Hematopoietic multipotent progenitor cell treated with erythropoietin and hydrocortisone succinate and interleukin-3 and kit ligand, for 4 days (in vitro differentiated cells): Measurements from ENCODE around the gene CDH18.

Experiments
- DNase-seq: peaks from one replicate; pipeline ENCODE4 v3.0.0-alpha.2; 2015

CDH18 gene

DNA sequence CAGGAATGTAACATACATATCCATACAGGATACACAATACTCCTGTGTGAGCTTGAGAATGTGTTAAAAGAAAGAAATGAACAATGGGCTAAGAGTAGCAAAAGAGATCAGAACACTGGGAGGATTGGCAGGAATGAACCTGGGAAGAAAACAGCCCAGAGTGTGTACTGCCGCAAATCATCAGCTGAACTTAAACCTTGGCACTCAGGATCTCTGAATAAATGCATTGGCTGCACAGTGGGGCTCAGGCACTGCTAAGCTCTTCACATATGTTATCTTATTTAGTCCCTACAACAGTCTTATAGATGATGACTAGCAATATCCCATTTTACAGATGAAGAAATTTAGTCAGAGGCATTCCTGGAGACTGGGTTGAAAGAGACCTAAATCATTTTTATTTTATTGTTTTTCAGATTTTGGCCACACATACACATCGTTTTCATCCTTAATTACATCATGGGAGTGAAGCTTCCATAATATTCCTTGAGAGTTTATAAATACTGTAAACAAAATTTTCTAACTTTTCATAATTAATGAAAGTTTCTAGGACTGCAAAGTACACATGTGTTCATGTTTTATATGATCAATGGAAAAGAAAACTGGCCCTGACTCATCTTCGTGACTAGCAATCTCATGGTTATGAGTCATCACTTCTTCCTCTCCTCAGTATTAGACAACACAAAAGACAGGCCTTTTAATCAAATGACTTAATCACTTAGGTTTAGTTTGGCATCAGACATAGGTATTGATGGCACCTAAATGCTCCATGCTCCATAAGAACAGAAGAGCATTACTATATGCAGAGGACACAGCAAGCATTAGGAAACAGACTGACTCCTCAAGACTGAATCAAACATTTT, 59.2 kb downstream of the CDH18 start:
- no peak for DNase-seq

DNA sequence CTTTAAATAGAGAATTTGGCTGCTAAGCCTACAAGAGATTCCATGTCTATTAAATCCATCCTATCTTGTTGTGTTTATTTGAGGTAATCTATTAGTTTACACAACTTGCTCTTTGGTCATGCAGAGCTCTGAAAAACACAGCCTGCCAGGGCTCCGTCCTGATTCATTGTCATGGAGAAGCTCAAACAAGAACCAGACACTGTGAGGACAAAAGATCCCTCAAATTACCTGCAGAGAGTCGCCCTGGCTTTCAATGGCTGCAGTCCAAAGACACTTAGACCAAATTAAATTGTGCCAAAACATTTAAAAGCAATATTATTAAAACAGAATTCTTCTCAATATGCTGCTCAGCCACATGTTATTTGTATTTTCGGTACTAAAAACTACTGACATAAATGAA, 60.1 kb downstream of the CDH18 start:
- no peak for DNase-seq

DNA sequence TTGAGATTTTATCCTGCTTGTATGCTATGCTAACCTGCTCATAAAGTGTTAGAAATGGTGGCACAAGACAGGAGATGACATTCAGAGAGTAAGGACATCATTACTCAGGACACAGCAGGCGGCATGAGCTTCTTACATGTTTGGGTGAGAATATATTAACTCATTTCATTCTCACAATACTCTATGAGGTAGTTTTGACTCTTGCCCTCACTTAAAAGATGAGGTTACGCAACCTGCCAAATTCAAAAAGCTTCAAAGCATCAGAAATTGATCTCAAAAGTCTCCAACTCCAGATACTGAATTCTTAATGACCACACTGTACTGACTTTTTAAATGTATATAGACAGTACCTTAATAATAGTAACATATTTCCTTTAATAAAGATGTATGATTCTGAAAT, 60.8 kb downstream of the CDH18 start:
- no peak for DNase-seq

DNA sequence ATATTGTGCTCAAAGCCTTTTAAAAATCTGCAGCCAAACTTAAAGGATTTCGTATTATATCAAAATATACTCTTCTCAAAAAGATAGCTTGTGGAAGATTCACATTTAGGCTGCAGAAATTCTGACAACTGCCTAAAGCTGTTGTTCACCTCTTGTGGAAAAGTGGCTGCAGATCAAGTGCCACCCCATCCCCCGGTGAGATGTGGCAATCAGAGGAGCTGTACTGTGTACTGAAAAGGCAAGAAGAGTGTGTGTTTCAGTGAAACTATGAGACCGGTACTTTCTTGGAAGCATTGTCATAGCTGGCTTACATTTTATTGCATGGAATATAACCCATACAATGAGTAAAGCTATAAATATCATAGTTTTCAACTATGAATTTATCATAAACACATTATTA, 64.3 kb downstream of the CDH18 start:
- DNase-seq = no peak

DNA sequence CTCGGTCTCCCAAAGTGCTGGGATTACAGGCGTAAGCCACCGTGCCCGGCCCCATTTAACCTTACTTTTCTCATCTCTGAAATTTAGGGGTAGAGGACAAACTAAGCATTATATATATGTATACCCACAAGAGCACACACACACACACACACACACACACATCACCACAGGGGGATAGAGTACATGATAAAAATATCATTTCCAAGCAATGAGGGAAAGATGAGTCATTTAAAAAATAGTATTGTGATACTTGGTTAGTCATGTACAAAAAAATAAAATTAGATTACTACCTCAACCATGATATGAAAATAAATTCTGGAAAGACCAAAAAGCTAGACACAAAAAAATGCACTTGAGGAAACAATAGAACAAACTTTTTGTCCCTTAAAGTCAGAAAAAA, 67.2 kb downstream of the CDH18 start:
- no peak for DNase-seq

DNA sequence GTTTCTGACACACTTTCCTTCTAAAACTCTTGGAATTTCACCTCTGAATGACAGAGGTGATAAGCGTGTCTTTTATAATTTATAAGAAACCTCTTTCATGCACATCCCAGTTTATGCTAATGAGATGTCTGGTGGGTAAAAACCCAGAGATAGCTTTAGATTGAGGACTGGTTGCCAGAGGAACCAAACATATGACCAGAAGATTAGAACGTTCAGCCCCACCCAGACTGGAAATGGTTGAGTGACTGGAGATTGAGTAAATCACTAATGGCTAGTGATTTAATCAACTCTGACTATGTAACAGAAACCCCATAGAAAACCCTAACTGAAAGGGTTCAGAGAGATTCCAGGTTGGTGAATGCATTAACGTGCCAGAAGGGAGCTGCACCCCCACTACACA, 69.2 kb downstream of the CDH18 start:
- DNase-seq = no peak

DNA sequence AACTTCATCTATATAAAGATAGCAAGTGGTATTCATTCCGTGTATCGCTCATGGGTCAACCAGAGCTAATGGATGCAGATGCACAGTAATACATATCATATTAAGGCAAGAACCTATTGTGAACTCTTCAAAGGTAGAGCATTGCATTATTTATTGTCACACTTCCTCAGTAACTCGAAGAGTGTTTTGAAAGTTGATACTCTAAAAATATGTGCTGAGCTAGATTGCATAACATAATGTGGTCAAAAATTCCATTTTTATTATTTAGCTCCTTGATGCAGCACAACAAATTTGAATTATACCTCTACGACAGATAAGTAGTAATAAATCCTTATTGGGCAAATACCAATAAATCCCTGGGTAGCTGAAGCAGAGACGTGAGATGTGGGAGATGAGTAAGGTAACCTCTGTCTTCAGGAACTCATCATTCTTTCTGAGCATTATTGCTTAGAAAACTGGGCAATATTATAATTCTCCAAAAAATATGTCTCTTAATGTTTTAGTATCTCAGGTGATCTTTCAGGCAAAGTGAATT, 70.3 kb downstream of the CDH18 start:
- DNase-seq = no peak

DNA sequence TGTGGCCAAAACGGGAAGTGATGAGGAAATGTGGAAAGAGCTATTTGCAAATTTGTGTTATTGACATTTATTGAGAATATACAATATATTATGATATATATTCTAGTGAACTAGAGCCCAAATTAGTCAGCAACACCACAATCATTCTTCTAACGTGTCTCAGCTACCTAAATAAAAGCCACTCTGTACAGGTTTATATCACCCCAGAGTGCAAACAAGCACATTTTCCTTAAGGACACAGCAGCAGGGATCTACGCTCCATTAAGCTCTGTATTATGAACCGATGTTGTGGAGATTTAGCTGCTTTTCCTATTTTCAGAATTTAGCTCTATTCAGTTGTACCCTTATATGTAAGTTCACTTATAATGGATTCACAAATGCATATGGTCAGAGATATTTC, 77.9 kb downstream of the CDH18 start:
- no peak for DNase-seq

DNA sequence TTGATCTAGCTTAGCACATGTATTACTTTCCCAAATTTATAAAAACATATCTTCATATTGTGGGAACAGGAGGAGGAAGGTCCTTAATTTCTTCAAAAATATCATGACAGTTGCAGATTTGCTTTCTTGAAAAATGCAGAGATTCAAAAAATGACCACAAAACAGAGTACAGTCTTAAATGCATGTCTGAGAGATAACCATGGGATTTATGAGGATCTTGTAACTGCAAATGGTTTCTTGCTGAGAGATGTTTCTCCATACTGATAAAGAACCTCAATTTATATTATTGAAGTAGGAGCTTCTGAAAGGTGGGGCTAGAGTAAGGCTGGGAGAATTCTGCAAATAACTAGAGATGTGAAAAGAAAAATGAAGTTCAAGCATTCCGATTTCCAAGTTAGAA, 83.2 kb downstream of the CDH18 start:
- DNase-seq = no peak

DNA sequence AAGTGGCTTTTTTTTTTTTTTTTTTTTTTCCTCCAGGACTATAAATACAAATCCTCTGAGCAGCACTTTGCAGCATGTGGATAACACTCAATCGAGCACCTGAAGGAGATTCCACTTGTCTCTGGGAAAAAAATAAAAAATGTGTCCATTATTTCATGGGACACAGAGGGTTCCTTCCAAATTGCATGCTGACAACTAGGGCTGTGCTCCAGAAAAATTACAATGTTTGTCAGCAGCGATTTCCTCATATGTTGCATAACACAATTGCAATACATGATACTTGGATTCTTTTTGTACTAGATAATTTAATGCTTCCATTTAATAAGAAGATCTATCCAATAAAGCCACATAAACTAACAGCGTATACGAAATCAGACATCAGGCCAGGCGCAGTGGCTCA, 84.4 kb downstream of the CDH18 start:
- no peak for DNase-seq

DNA sequence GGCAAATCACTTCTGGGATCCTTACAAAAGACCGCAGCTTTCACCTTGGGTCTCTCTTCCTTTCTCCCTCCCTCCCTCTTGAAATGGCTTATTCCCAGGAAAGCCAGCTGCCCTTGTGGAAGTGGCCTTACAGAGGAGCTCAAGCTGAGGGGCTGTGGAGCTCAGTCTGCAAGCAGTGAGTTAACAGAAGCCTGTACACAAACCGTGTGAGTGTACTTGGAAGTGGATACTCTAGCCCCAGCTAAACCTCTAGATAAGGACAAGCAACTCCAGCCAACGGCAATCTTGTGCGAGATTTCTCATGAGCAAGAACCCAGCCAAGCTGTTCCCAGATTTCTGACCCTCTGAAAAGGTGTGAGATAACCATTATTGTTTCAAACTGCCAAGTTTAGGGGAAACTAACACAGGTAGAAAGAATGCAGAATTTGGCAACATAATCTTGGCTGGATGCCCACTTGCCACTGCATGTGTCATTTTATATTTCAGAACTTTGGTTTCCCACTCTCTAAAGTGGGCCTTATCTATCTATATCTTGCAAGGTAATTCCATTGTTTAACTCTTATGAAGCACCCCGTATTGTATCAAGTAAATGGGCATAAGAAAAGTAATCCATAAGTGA, 85.6 kb downstream of the CDH18 start:
- no peak for DNase-seq

DNA sequence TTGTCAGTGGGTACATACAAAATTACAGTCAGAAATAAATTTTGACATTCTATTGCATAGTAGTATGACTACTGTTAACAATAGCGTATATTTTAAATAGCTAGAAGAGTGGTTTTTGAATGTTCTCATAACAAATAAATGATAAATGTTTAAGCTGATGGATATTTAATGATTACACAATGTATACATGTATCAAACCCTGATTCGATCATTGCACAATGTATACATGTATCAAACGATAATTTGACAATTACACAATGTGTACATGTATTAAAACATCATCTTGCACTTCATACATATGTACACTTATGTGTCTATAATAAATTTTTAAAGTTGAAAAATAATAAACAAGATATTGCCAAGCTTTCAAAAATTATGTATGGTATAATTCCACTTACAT, 87.7 kb downstream of the CDH18 start:
- DNase-seq = no peak

DNA sequence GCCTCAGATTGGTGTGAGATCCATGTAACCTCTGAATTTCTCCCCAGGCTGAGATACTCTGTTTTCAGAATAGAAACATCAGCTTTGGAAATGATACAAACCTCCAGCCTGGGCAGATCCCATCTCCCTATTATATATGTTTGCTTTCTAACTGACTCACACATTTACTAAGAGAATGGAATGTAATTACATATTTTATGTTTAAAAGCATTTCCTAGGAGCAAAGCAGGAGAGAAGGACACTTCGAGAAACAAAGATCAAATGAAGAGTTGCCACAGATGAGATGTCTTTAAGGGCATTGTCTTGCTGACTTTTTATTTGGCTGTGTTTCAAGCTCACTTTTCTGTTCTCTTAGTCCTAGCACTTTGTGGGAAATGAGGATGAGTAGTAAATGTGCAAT, 96.3 kb downstream of the CDH18 start:
- no peak for DNase-seq

DNA sequence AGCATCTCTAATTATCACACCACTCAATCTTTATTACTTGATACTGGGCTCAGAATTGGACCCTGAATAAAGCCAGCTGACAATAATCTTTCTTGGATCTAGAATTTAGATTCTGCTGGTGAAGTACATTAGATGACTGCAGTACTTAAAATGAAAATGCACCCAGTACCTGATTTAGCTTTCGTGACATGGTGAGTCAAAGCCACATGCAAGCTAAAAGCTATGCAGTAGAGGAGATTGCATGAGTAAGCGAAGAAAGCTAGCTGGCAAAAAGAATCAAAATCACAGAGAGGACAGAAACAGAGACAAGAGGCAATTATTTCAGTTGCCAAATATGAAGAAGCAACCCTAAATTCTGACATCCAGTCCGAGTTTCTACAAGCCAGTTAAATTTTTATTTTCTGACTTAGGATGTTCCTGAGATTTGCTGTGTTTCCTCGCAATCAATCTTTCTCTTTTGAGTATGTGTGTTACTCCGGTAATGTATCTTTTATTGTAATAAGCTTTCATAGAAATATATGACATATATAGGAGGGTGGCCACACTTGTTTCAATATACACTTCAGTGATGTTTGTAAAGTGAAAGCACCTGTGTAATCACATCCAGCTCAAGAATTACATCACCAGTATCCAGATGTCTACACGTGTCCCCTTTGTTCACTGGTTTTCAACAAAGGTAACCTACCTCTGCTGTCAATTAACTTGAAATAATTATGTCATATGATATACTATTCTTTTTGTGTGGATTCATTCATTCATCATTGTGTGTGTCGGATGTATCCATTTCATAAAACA, 101.7 kb downstream of the CDH18 start:
- DNase-seq = no peak

DNA sequence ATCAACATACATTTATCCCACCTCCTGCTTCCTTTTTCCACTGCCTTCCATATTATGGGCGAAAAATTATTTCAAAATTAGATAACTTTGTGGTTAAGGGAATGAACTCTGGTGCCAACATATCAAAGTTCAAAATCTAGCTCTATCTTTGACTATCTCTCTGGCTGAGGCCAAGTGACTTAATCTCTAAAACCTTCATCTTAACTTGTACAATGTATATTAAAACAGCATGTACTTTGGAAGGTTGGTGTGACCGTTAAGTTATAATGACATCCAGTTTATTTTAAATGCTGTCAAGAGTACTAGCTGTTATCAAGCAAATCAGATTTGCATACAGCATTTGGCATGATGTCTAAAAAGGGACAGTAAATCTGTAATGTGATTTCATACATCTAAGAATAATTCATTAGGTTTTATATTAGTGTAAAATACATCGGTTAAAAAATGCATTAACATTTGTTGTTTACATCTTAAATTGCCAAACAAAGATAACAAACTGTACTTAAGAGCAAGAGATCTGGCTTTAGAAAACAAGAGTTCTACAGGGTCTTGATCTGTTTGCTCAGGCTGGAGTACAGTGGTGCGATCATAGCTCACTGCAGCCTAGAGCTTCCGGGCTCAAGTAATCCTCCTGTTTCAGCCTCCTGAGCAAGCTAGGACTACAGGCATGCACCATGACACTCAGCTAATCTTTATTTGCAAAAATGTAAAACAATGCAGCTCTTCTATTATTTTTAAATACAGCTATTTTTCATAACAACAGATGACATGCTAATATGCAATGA, 102.8 kb downstream of the CDH18 start:
- DNase-seq = no peak

DNA sequence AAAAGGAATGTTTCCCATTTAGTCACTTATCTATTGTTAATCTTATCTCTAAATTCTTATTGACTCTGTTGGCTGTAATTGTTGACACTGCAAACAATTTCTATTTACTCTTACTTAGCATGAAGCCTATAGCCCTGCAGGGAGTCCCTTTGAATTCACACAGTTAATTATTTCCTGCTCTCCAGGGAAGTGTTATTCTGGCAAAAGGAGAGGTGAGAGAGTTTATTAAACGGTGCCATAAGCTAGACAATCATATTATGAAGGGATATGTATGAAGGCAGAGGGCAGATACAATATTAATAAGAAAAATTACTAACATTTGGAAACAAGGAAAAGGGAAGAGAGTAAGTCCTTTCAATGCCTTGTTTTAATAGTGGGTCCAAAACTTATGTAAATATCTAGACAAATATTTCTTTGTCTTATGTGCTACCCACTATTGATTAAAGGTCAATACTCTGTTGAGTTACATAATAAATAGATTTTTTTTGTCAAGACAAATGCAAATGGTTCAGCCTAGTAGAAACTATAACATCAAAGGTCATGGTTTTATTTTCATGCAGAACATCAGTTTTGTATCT, 107.1 kb downstream of the CDH18 start:
- DNase-seq = no peak

DNA sequence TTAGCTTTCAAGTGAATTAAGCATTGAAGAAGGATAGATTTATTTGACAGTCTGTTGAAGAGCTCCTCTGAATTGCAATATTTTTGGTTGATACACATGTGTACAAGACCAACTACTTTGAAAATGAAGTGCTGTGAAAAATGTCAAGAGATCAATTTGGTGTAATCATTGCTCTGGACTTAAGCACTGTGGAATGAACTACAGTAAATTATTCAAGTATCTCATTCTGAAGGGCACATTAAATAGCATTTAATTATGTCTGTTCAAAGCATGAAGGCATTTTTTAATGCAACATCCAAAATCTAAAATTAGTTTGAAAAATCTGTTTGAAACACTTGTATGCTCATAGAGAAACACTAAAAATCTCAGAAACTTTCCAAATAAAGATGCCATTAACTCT, 107.5 kb downstream of the CDH18 start:
- DNase-seq = no peak

DNA sequence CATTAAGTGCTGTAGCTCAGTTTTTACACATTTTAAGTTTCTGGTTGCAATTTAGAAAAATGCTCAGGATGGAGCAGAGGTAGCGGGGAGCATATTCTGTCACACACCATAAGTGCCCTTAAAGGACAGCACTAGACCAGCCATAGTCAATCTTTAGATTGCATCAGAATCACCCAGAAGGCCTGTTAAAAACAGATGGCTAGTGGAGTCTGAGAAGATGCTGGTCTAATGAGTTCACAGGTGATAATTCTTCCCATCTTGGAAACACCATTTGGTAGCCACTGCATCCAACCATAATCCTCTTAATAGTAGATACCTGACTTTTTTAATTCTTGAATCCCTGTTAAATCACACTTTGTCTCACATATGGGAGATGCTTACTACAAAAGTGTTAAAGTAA, 113.2 kb downstream of the CDH18 start:
- DNase-seq = no peak

DNA sequence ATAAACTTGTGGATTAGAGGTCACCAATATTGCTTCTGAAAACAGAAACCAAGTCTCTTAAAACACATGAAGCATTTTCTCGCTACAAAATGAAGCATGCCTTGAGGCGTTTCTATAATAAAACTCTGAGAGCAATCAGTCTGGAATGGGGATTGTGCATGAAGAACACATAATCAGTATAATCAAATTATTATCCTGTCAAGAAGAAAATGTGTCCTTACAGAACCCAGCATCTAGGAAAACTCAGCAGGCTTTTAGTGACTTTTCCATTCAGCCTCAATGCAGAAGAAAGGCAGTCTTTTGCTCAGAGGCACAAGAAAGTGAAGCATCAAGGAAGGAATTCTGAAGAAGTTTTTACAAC, 121.9 kb downstream of the CDH18 start:
- no peak for DNase-seq

DNA sequence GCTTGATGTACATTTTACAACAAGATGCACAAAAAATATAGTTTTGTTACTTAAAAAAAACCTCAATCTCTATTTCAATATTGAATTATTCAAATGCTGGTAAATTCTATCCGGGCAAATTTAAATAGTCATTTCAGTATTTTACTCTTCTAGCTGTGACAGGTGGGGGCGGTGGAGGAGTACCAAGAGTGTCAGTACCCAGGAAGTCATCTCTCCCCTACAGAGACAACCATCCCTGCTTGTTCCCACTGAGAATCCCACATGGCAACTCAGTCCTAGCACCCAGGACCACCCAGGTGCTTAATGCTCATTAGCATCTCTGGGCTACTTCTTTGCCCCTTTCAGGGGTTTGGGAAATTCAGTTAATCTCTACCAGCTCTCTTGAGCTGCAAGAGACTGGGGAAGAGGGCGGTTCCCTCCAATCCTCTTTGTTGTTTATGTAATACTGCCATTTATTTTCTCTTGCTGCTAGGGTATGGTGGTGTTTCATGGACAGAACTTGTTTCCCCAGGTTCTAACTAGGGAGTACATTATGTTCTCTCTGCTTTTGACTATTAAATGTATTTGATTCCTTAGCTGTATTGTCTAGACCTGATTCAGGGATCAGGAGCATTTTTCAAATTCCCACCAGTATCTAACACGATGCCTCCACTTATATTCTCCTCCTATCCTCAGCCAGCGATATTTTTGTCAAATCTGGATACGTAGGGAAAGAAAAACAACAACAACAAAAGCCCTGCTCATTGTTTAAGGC, 122.5 kb downstream of the CDH18 start:
- DNase-seq = no peak

DNA sequence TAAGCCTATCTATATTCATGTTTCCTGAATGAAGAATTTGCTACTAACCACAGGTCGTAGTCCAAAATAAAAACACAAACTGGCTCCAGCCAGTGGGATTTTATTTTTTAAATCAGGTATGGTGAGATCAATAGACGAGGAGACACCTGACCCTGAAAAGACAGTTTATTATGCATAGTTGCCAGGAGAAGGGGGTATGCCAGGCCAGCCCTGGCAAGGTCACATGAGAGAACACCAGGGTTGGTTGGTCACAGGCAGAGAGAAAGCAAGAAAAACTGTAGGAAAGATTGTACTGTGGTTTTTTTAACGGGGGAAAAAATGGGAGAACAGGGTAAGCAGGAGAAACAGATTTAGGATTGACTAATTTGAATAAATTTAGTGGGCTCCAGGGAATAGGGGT, 125.3 kb downstream of the CDH18 start:
- no peak for DNase-seq

DNA sequence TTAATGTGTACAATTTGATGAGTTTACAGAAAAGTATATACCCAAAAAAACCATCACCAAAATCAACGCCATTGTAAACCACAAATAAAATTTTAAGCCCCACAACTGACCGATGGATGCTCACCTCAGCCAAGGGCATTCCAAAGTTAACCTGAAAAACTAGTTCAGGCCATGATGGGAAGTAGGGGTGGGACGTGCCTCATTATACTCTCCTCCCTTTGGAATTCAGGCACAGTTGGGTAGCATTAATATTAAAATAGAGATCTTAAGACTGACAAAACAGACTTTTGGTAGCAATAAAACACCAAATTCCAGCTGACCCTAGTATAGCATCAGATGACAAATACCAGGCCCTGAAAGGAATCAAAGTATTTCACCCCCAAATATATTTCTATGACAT, 129.0 kb downstream of the CDH18 start:
- no peak for DNase-seq
